Activated naive CD4-positive, alpha-beta T cell treated with anti-CD3 and anti-CD28 coated beads, Interleukin-2, amount 50 U/mL, for 16 hours (primary cell): ENCODE data around the gene PTPRJ.

Experiments
- DNase-seq: peaks from one replicate; pipeline ENCODE4 v3.0.0-alpha.2; 2020

Gene PTPRJ

GRCh38 chr11:48074425-48075181 is 94.2 kb downstream of the PTPRJ start:
- no peak for DNase-seq

GRCh38 chr11:48075637-48076036 is 95.3 kb downstream of the PTPRJ start:
- DNase-seq, result no peak

DNA sequence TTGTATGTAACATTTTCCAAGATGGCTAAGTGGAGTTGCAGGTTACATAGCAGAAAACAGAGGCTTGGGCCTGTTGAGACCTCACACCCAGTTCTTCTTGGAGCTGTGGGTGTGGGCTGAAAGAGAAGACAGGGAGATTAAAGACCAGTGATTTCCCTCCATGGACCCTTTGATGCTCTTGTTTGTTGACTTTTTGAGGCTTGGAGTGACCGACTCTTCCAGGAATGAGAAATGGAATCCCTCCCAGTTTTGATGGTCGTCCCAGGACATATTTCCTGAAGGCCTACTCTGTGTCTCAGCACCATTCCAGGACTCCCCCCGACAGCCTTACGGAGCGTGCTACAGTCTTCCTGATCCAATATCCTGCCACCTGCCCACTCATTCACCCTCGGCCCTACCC is 96.9 kb downstream of the PTPRJ start:
- no peak for DNase-seq

DNA sequence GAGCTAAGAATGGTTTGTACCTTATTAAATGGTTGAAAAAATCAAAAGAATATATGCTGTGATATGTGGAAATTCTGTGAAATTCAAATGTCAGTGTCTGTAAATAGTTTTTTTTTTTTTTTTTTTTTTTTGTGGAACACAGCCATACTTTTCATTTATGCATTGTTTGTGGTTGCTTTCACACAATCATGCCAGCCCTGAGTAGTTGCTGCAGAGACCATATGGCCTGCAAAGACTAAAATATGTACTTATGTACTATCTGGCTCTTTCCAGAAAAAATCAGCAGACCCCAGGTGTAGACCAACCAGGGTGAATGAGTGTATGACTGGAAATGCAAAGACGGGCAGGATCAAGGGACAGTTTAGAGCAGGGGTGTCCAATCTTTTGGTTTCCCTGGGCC is 98.3 kb downstream of the PTPRJ start:
- DNase-seq, result no peak

DNA sequence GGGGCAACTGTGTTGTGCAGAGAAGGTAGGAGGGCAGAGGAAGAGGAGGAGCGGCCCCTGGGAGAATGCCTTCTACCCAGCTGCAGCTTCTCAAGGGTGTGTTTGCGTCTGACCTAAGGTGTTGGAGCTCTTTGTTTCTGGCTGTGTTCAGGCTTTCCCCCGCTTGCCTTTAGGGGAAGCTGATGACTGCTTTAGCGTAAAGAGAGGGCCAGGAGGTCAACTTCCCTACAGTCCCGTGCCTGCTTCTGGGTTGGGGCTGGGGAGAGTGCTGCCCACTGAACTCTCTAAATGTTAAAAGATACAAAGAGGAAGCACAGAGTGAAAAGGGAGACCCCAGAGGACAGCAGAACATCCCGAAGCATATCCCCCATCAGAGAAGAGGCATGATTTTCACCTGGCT is 99.2 kb downstream of the PTPRJ start:
- no peak for DNase-seq

DNA sequence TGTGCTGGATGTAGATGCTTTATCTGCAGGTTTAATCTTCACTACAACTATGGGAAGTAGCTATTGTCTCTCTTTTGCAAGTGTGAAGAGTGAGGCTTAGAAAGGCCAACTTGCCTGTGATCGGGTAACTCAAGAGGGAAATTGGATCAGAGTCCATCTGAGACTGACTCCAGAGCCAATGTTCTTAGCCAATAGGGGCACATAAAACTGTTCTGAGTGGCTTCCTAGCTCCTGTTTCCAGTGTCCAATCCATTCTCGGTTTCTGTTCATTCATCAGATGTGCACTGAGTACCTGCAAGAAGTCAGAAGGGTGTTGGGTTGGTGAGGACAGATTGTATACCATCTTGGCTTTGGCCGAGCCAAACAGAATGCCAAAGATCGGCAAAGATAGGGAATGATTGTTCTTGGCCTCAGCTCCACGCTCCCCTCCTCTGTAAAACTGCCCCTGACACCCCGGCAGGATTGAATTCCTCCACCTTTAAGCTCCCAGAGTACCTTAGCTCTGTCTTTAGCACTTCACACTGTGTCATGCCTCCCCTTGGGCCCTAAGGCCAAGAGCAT is 100.0 kb downstream of the PTPRJ start:
- DNase-seq, result no peak

DNA sequence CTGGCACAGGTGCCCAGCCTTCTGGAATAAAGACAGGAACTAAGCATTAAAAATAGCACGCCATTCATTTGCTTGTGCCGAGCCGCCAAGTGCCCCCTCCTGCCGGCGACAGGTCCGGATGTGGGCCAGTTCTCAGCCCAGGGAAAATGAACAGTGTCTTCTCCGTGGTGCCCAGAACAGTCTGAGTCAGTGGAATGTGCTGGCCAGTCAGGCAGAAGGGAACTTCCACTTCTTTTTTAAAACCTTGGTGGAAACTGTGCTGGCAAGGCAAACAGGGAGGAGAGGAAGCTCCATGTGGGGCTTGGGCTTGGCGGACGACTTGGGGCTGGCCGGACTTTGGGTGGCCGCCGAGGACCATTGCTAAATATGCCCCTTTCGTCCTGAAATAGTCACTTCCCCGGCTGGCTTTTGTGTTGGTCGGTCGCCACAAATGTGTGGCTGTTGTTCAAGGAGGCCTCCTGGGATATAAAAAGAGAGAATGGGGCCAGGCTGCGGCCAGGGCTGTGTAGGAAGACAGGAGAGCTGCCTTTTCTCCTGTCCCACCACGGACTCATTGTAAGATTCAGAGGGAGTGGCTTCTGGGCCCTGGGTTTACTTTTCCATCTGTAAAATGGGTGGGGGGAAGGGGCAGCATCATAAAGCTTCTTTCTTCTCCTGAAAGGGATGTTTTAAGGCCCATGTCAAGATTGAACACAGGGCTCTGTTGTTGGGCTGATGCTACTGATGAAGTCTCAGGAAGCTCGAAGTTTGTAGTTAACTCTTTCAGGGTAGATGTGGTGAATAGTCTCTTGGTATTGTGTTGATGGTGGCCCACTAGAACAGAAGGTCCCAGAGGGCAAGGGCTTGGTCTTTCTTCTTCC is 101.0 kb downstream of the PTPRJ start:
- no peak for DNase-seq

GRCh38 chr11:48082771-48083170 is 102.4 kb downstream of the PTPRJ start:
- no peak for DNase-seq

GRCh38 chr11:48083421-48083820 is 103.1 kb downstream of the PTPRJ start:
- no peak for DNase-seq

GRCh38 chr11:48085688-48086087 is 105.3 kb downstream of the PTPRJ start:
- no peak for DNase-seq

DNA sequence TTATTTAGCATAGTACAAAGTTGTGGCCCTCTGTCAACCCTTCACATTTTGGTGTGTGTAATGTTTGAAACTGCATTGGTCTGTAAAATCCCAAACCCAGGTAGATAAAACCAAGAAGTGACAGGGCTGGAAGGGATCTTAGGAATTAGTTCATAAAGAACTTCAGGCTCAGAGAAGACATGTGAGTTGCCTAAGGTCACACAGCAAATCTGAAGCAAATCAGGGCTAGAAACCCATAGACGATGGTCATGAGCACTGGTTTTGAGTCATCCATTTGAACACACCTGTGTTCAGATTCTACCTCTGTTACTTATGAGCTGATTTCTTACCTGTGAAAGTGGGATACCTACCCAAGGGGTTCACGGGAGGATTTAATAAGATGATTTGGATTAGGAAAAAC is 107.1 kb downstream of the PTPRJ start:
- no peak for DNase-seq

DNA sequence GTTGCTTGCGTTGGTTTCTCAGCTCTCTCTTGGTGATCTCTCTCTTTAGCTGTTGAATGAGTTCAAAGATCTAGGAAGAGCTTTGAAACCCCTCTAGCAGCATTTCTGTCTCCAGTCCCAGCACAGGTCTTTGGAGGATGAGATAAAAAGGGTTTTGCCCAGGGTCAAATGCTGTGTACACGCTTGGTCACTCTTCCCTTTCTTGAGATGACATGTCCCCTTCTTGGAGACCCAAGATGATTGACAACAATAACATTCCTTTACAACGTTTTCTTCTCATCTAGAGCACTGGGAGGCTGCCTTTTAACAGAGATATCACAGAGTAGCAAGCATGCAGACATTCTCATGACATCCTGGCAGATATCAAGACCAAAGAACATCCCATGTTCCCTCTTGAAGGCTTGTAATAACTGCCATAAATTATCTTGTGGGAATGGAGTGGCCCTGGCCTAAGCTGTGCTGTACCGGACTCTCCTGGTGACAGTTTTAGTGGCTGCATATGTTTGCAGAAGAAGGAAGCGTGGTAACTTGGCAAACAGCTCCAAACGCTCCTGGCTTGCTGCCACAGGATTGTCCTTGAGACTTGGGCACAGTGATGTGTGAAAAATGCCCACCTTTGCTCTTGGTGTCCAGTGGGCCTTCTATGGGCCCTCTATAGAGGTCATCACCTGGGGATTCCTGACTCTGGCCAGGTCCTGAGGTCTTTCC is 107.8 kb downstream of the PTPRJ start:
- no peak for DNase-seq

DNA sequence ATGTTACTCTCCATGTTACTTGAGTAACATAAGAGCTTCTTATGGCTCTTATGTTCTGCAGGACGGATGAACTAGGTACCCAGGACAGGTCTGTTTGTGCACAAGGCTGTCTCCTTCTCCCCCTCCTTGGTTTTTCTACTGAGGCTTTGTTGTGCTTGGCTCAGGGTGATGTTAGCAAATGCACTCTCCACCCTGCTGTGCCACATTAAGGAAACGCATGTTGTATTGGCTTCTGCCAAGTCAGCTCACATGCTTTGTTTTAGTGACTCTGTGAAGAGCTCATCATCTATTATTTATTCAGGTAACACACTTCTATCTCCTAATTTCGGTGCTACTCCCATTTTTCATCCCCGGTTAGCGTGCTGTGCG is 108.3 kb downstream of the PTPRJ start:
- DNase-seq, result no peak

DNA sequence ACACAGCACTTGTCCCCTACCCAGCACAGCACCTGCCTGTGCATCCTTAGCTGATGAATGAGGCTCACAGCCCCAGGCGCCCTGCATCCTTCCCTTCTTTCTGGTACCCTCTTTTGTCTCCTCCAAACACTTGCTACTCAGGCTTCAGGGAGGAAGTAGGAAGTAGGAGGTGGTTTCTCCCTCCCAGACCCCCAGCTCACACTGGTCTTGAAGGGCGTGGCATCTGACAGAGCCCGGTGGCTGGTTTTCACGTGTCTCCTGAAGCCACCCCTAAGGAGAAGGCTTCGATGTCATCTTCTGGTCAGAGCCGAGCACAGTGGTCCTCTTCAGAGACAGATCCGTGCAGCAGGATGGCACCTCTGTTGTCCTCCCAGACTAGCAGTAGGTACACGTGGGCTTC is 109.8 kb downstream of the PTPRJ start:
- DNase-seq, result no peak

DNA sequence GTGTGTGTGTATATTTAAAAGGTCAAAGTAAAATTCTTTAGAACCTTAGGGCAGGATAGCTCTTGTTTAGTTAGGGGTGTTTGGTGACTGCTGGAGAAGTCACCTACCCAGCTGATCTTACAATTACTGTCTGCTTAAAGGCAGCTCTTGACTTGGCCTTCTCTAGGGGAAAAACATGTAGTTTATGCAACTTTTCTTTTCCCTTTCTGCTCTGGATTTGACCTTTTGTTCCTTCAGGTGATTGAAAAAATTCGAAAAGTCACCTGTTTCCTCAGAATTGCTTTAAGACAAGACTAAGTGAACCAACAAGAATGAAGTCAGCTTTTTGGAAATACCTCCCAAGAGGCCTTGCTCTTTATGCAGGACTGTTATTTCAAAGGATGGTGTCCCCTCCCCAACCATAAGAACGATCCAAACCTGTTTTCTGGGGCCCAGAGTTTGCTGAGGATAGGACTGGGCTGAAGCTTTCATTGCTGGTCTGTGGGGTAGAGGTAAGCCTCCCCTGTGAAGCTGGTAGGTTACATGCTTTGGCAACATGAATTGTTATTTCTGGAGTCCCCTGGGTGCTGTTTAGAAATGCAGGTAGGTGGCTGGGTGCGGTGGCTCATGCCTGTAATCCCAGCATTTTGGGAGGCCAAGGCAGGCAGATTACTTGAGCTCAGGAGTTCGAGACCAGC is 111.2 kb downstream of the PTPRJ start:
- no peak for DNase-seq

GRCh38 chr11:48093323-48093722 is 113.0 kb downstream of the PTPRJ start:
- DNase-seq, result no peak

DNA sequence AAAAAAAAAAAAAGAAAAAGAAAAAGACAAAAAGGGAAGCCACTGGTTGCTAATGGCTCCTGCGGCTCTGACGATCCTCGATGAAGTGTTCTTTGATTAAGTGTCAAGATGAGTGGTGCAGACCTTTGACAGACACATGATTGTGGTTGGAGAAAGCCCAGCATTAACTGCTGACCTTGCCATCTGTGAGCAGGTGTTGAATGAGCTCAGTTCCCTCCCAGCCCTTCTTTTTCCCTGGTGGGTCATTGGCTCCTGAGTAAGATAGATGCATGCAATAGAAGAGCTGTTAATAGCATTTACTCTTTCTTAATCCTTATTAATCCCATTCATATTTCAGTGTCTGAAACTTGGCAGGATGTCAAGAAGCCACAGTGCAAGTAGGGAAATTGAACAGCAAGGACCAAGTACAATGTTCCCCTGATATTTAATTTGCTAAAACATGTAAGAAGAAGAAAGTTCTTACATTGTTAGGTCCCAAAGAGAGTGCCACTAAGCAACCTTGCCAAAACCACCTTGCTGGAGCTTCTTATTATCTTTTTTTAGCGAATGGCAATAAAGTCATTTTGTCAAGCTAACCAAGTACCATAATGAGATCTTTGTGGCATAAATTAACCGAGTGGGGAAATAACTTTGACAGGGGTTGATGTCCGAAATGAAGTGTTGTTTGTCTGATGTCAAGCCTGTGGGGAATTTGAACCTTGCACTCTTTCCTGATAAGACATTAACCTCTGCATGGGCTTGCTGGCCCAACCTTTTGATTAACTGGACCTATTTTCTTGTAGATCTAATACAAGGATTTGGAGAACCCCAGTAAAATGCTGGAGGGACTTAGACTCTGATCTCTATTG is 113.7 kb downstream of the PTPRJ start:
- no peak for DNase-seq

- no peak for DNase-seq
These were observed 114.4 kb downstream of the PTPRJ start for GRCh38 chr11:48094643-48095339.

GRCh38 chr11:48095779-48096470 is 115.6 kb downstream of the PTPRJ start:
- no peak for DNase-seq
